Testis (tissue), 2 donors: ENCODE results near the gene HIPK3.

ENCODE experiments used
- CTCF ChIP-seq, 3 experiments: fragments of 450-650 bp in 2 of 3; fragments of 200-600 bp in 1 of 3; sonication (generic) in 1 of 3; IDR thresholded peaks; one replicate each; pipeline ENCODE4 v1.5.1; 2016 to 2019; ENCODE audit warnings: antibody characterized with exemption in 3 of 3, mild to moderate bottlenecking in 2 of 3, moderate library complexity in 1 of 3
- POLR2A ChIP-seq: fragments of 450-650 bp; IDR thresholded peaks from one replicate; pipeline ENCODE4 v1.6.1; 2017; ENCODE audit warnings: antibody characterized with exemption, mild to moderate bottlenecking, moderate library complexity

GRCh38 chr11:33373636-33374035, 116.5 kb downstream of the HIPK3 start:
- TF ChIP-seq CTCF (IDR thresholded peaks at IDR 0.05) (no peak), POLR2A (no peak)
